Measurements from ENCODE around the gene NR2F6. TPM values are rescaled to one million over a fixed set of nuclear protein-coding genes. Genes with fewer than 3 reads are reported as not detected.

NR2F6 gene
- total RNA-seq, result 13.6 TPM

GRCh38 chr19:17245535-17245984 lies at the start of gene NR2F6:
NR2F6 (minus strand) TSS chr19:17245919; CDS start chr19:17245220, 699 bp downstream.

GRCh38 chr19:17281391-17282304 lies 35.9 kb upstream of the NR2F6 start, which contains the start of gene ANKLE1:
ANKLE1 (plus strand) TSS chr19:17281901; CDS start chr19:17281921, 20 bp downstream.

GRCh38 chr19:17266975-17267788 lies 21.5 kb upstream of the NR2F6 start, which contains the start of gene BABAM1:
BABAM1 (plus strand) TSS chr19:17267443; CDS start chr19:17268807, 1,364 bp downstream.

GRCh38 chr19:17264641-17264979 lies 18.9 kb upstream of the NR2F6 start, which contains the start of gene USHBP1:
USHBP1 (minus strand) TSS chr19:17264745; CDS start chr19:17264299, 446 bp downstream.

GRCh38 chr19:17226002-17226933 lies 19.5 kb downstream of the NR2F6 start, which contains the start of gene OCEL1:
OCEL1 (plus strand) TSS chr19:17226226; CDS start chr19:17226248, 22 bp downstream.

GRCh38 chr19:17215127-17215971 lies 30.4 kb downstream of the NR2F6 start, which contains the start of gene USE1:
USE1 (plus strand) TSS chr19:17215357; CDS start chr19:17215406, 49 bp downstream.

Other genes starting within 250 kb of the NR2F6 start
- gene CPAMD8, start 219.1 kb downstream of the NR2F6 start, total RNA-seq, result 8.5 TPM
- 3.2 TPM for gene HAUS8, start 170.5 kb downstream of the NR2F6 start, total RNA-seq
- 22.1 TPM for gene MYO9B, start 170.1 kb downstream of the NR2F6 start, total RNA-seq
- gene USE1, start 30.6 kb downstream of the NR2F6 start, total RNA-seq, result 19.1 TPM
- gene OCEL1, start 19.7 kb downstream of the NR2F6 start, total RNA-seq, result 5.1 TPM
- gene USHBP1, start 18.8 kb upstream of the NR2F6 start, total RNA-seq, result 1.8 TPM
- 65.3 TPM for gene BABAM1, start 21.5 kb upstream of the NR2F6 start, total RNA-seq
- 0.92 TPM for gene ANKLE1, start 36.0 kb upstream of the NR2F6 start, total RNA-seq
- gene ABHD8, start 57.5 kb upstream of the NR2F6 start, total RNA-seq, result 23.8 TPM
- 16.8 TPM for gene MRPL34, start 60.0 kb upstream of the NR2F6 start, total RNA-seq
- gene DDA1, start 63.6 kb upstream of the NR2F6 start, total RNA-seq, result 10.8 TPM
- gene ANO8, start 88.9 kb upstream of the NR2F6 start, total RNA-seq, result 24.9 TPM
- gene GTPBP3, start 91.6 kb upstream of the NR2F6 start, total RNA-seq, result 15.0 TPM
- 1.2 TPM for gene PLVAP, start 131.4 kb upstream of the NR2F6 start, total RNA-seq
- not detected for gene CCDC194, start 148.3 kb upstream of the NR2F6 start, total RNA-seq
- gene BST2, start 159.7 kb upstream of the NR2F6 start, total RNA-seq, result 3.2 TPM
- gene MVB12A, start 174.1 kb upstream of the NR2F6 start, total RNA-seq, result 20.8 TPM
- gene TMEM221, start 202.7 kb upstream of the NR2F6 start, total RNA-seq, result 1.8 TPM
- gene NXNL1, start 215.0 kb upstream of the NR2F6 start, total RNA-seq, result not detected
- gene SLC27A1, start 224.6 kb upstream of the NR2F6 start, total RNA-seq, result 13.6 TPM

Measured in diencephalon (tissue), 1 donor.